22Rv1 (cell line): ENCODE results near the gene HSD17B1.

Experiments used
- ZFX ChIP-seq: fragments of 450-650 bp; IDR thresholded peaks from 2 replicates; pipeline ENCODE4 v1.6.1; 2017; ENCODE audit warnings: antibody characterized with exemption, borderline replicate concordance
- TF ChIP-seq, protein P1 (sequence below): fragments of 450-650 bp; IDR thresholded peaks from 2 replicates; pipeline ENCODE4 v1.5.1; 2017; ENCODE audit warnings: mild to moderate bottlenecking

DNA sequence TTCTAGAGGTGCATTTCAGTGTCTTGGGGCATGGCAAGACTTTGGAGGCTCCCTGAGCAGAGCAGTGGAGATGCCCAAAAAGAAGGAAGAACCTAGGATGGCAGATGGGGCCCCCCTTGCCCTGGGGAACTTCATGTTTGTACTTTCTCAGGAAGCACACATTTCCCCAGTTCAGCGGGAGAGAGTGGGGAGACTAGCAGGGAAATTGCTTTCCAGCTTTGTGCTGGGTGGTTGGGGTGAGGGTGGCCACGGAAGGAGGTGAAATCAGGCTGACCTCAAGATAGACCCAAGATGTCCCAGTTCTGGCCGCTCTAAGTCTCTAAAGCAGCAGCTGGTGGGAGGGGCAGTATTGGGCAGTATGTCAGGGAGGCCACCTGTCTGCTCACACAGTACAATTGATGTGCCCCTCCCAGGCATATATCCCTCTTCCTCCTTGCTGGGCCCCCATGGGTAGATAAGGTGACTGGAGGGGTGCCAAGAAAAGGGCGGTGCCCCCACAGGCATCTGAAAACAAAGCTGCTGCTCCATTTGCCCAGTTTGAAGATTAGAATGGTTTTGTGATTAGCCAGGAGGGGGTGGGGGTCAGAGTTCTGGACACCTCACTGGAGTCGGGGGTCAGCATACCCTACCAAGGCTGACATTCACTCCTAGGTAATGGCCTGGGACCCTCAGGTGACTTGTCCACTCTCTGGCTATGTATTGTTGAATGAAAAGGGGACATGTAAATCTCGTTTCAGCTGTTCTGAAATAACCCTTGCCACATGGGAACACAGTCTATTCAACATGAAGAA, 33.8 kb upstream of the HSD17B1 start:
- TF ChIP-seq, protein P1, sequence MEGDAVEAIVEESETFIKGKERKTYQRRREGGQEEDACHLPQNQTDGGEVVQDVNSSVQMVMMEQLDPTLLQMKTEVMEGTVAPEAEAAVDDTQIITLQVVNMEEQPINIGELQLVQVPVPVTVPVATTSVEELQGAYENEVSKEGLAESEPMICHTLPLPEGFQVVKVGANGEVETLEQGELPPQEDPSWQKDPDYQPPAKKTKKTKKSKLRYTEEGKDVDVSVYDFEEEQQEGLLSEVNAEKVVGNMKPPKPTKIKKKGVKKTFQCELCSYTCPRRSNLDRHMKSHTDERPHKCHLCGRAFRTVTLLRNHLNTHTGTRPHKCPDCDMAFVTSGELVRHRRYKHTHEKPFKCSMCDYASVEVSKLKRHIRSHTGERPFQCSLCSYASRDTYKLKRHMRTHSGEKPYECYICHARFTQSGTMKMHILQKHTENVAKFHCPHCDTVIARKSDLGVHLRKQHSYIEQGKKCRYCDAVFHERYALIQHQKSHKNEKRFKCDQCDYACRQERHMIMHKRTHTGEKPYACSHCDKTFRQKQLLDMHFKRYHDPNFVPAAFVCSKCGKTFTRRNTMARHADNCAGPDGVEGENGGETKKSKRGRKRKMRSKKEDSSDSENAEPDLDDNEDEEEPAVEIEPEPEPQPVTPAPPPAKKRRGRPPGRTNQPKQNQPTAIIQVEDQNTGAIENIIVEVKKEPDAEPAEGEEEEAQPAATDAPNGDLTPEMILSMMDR, result no peak
- TF ChIP-seq ZFX, result no peak
